Measurements from ENCODE around the gene GET4.

GET4 gene, protein sequence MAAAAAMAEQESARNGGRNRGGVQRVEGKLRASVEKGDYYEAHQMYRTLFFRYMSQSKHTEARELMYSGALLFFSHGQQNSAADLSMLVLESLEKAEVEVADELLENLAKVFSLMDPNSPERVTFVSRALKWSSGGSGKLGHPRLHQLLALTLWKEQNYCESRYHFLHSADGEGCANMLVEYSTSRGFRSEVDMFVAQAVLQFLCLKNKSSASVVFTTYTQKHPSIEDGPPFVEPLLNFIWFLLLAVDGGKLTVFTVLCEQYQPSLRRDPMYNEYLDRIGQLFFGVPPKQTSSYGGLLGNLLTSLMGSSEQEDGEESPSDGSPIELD

DNA sequence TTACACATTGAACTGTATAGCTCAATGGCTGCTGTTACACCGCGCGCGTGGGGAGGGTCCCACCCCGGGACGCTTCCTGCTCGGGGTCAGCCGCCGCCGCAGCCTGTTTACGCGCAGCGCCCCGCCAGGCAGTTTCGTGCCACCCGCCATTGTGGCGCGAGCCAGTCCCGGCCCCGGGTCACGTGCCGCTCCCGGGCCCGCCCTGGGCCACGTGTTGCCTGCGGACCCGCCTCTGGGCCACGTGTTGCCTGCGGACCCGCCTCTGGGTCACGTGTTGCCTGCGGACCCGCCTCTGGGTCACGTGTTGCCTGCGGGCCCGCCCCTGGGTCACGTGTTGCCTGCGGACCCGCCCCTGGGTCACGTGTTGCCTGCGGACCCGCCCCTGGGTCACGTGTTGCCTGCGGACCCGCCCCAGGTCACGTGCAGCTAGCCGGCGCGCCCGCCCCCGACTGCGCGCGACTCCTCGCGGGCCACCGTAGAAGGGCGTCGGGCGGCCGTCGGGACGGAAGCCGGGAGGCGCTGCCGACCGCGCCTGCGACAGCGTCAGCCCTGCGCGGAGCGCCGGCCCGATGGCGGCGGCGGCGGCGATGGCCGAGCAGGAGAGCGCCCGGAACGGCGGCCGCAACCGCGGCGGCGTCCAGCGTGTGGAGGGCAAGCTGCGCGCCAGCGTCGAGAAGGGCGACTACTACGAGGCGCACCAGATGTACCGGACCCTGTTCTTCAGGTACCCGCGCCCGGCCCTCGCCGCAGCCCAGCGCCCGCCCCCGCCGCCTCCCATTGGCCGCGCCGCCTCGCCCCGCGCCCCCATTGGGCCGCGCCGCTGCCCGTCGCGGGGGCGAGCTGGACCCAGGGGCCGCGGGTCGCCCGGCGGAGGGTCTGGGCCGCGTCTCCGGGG lies at the start of gene GET4:
Gene GET4 (plus strand): TSS at position 478 of the 895 bp plus-strand sequence. CDS start 92 bp downstream, at position 570.
- DNase-seq (ENCODE audit: low read depth in 2 of 2): peak; percentile 90 to 95

DNA sequence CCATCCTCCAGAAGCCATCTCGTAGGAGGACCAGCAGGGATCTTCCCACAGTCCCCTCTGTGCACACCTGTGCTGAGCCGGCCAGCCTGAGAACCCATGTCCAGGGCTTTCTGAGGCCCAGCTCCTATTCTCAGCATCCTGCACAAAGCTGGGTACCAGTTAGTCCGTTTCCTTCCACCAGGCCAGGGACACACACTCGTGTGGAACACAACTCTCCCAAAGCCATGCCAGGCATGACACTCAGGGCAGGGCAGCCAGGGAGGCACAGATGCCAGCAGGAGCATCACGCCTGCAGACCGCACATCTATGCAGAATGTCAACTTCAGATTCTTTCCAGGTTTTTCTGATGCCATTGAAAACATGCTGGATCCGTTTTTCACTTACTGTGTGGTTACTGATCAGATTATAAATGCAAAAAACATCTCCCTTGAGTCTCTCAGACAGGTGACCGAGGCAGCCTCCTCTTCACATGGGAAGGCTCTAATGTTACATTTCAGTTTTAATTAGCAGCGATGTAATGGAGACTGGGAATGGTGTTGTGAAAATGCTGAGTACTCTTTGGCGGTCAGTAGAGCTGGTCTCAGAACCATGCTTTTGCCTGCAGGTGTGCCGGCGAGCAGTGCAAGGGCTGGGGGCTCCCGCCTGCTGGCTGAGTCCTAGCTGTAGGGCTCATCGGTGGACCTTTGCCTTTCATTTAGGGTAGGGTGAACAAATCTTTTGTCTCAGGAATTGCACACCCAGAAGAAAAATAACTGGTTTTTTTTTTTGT lies 47.4 kb upstream of the GET4 start:
- DNase-seq (ENCODE audit: low read depth in 2 of 2): no peak

DNA sequence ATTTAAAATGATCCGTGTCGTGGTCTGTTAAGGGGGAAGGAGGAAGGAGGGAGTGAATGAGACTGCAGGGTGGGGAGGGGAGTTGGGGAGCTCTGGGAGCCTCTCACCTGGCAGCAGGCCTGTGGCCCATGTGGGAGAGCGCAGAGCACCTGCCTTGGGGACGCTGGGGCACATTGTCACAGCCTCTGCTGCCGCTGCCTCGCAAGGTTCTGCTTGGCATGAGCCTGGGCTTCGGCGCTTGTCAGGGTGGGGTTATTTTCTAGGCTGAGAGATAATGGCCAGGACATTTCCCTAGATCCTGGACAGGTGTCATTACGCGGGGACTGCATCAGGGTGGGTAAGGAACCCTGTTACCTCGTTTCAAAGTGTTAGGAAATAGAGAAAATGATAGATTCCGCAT lies 46.3 kb upstream of the GET4 start:
- no peak for DNase-seq (ENCODE audit: low read depth in 2 of 2)

GRCh38 chr7:831596-832166 lies 44.7 kb upstream of the GET4 start:
- no peak for DNase-seq (ENCODE audit: low read depth in 2 of 2)

- peak; percentile 53 to 57 for DNase-seq (ENCODE audit: low read depth in 2 of 2)
These were observed 44.0 kb upstream of the GET4 start, which contains the start of gene SUN1 for GRCh38 chr7:832167-832967. SUN1 (plus strand) TSS chr7:832476; CDS start chr7:832525, 49 bp downstream.

- DNase-seq (ENCODE audit: low read depth in 2 of 2): no peak
These were observed 43.4 kb upstream of the GET4 start for GRCh38 chr7:832968-833424.

DNA sequence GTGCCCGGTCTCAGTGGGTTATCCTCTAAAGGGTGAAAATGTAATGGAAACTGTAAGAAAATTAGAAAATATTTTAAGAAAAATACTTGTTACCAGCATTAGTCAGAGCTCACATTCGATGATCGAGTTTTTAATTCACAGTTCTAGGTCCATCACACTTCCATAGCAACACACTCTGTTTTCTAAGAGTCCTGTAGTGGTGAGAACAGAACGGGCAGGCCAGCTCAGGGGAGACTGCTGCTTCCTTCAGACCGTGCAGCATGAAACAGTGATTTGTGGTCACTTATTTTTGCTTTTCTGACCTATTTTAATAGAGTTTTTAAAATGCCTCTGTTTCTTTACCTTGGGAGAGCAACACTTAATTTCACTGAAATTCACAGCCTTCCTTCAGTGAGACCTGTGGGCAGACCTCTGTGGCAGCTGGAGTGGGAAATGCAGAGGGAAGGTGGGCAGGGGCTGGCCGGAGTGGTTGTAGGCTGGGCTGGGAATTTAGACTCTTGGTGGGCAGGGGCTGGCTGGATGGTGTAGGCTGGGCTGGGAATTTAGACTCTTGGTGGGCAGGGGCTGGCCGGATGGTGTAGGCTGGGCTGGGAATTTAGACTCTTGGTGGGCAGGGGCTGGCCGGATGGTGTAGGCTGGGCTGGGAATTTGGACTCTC lies 42.6 kb upstream of the GET4 start:
- no peak for DNase-seq (ENCODE audit: low read depth in 2 of 2)

GRCh38 chr7:834277-834676 lies 42.1 kb upstream of the GET4 start:
- DNase-seq (ENCODE audit: low read depth in 2 of 2): no peak

DNA sequence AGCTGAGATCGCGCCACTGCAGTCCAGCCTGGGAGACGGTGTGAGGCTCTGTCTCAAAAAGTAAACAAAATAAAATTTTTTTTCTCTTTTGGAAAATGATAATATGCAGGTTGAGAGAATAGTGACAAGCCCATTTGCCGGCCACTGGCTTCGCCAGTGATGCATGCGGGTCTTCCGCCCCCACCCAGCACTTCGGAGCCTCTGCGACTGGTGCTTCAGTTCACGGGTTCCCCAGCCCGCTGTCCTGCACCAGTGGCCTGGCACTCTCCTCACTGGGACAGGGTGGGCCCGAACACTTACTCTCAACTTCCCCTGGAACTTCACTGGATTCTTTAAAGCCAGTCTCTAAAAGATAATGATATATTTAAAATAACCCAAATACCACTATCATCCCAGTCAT lies 41.3 kb upstream of the GET4 start:
- DNase-seq (ENCODE audit: low read depth in 2 of 2): no peak

- DNase-seq (ENCODE audit: low read depth in 2 of 2): no peak
These were observed 40.6 kb upstream of the GET4 start for GRCh38 chr7:835485-836401.

DNA sequence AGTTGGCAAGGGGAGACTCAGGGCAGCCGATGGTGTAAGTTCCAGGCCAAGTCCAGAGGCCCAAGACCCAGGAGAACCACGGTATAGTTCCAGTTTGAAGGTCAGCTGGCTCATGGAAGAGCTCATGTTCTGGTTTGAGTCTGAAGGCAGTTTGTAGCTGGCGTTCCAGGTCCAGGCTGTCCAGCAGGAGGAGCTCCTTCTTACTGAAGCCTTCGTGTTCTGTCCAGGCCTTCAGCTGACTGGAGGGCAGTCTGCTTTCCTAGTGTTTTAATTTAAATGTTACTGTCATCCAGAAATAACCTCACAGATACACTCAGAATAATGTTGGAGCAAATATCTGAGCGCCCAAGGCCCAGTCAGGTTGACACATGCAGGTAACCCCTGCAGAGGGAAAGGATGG lies 39.9 kb upstream of the GET4 start:
- no peak for DNase-seq (ENCODE audit: low read depth in 2 of 2)

DNA sequence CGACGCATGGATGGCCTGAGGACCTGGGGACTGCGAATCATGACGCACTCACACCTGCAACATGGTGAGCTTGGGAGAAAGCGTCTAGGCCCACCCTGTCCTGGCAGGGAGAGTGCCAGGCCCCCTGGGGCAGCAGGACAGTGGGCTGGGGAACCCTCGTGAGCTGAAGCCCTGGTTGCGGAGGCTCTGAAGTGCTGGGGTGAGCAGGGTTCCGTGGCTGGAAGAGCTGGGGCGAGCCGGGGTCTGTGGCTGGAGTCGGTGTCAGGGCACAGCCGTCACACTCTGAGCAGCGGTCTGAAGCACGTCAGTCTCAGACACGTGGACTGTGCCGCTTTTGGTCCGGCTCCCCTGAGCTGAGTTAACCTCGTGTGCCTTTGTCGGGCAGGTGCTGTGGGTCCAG lies 39.4 kb upstream of the GET4 start:
- DNase-seq (ENCODE audit: low read depth in 2 of 2): no peak

- no peak for DNase-seq (ENCODE audit: low read depth in 2 of 2)
These were observed 36.3 kb upstream of the GET4 start for GRCh38 chr7:840001-840600.

GRCh38 chr7:841943-842342 lies 34.4 kb upstream of the GET4 start:
- no peak for DNase-seq (ENCODE audit: low read depth in 2 of 2)

DNA sequence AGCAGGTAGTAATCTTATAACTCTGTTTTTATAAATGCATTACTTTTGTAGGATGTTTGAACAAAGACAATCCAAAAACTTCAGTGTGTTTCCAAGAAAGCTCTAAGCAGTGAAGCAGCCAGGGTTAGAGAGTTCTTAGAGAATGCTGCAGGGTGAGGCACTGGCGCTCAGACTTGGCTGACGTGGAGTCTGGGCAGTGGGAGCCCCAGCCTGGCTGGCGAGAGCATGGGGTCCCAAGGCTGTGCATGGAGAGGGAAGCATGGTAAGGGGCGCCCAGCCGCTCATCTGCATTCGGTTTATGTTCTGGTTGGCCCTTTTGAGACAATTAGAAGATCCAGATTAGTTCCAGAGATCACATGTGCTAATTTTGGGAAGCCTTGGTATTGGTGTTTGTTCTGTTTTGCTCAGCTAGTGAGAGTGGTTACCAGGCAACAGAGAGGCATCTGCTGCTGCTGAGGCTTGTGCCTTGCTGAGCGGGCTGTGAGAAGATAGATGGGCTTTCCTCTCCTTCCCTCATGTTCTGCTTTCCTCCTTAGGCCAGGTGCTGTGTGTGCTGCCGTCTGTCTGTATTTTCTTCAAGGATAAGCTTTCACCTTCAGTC lies 33.8 kb upstream of the GET4 start:
- DNase-seq (ENCODE audit: low read depth in 2 of 2): no peak

DNA sequence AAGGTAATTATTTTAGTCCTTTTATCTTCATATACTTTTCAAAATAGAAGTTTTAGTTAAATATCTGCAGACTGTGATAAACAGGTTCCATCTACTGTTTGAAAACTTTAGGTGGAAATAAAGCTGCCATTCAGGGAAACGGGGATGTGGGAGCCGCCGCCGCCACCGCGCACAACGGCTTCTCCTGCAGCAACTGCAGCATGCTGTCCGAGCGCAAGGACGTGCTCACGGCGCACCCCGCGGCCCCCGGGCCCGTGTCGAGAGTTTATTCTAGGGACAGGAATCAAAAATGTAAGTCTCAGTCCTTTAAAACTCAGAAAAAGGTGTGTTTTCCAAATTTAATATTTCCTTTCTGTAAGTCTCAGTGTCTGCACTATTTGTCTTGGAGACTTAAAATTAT lies 33.1 kb upstream of the GET4 start:
- DNase-seq (ENCODE audit: low read depth in 2 of 2): no peak

- DNase-seq (ENCODE audit: low read depth in 2 of 2): no peak
These were observed 32.3 kb upstream of the GET4 start for GRCh38 chr7:844043-844442.

- no peak for DNase-seq (ENCODE audit: low read depth in 2 of 2)
These were observed 31.8 kb upstream of the GET4 start for GRCh38 chr7:844514-844913.

All from stimulated activated CD8-positive, alpha-beta memory T cell treated with anti-CD3 and anti-CD28 coated beads, Interleukin-15, amount 100 ng/mL, for 48 hours (primary cell).